ENCODE results near the gene DCC. TPM values are rescaled to one million over a fixed set of nuclear protein-coding genes. Genes with fewer than 3 reads are reported as not detected.

Gene DCC
- total RNA-seq, 1 donor from 2014 or later: not detected

DNA sequence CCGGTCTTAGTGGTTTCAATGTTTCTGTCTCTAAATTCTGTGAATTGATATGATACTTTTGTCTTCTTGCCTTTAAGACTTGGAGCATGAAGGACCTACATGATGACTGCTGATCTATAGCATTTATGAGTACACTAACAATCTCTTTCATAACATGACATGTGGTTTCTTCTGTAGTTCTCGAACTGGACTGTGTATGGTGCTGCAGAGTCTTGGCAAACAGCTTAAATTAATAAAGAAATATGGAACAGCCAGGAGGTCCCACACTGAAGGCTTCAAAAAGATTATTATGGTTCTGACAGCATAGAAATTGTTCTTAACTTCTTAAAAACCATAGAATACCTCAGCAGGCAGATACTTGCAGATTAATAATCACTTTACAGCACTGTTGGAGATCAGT is 145.0 kb downstream of the DCC start:
- intact Hi-C loops (cut with DNase I): no loop called here
- no peak for DNase-seq (ENCODE audit: low spot score)

DNA sequence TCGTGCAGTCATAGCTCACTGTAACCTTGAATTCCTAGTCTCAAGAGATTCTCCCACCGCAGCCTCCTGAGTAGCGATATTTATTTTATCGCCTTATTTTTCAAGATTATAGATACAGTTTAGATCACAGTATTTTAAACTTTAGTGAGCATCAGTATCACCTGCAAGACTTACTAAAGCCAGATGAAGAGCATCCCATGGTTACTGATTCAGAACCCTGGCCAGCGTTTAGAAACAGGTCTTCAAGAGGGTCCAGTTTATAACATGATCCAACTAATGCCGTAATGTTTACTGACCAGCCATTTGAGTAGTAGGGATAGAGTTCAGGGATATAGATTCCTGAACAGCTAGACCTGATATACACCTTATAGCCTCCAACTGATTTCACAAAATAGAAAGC is 146.1 kb downstream of the DCC start:
- intact Hi-C loops (cut with DNase I): no loop called here

DNA sequence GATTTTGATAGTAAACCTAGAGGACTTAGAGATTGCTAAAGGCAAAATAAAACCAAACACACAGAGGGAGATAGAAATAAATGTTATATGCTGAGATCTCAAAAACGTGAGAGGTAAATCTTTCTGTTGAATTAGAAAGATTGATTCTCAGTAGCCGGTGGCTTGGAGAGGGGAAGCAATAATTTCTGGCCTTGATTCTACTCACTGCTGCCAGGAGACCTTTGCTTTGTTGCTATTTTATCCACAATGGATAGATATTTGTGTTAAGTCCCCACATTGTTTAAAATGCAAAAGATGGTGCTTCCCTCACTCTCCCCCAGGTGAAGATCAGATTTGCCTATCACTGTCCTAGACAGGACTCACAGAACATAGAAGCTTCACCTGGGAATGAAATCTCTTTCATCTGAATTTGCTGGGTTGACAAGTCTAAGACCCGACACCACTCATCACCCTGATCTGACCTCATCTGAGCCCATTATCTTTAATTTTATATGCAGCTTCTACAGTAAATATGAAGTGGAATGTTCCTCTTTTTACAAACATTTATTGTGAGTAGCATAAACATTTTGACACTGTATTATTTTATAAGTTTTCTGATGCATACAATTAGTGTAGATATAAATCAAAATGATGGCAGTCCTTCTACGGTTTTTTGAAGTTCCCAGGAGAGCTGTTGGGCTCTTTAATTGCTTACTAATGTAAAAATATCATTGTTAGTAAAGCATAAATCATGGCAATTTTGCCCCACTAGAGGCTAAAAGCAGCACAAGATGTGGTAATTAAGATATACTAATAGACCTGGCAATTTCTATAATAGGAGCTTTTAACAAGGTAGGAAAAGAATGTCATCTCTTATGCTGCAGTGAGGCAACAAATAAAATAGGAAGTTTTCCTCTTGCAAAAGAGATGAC is 149.7 kb downstream of the DCC start:
- intact Hi-C loops (cut with DNase I): no loop called here
- no peak for DNase-seq (ENCODE audit: low spot score)

More for the DNA sequence above, 146.1 kb downstream of the DCC start:
- no peak for DNase-seq (ENCODE audit: low spot score)

DNA sequence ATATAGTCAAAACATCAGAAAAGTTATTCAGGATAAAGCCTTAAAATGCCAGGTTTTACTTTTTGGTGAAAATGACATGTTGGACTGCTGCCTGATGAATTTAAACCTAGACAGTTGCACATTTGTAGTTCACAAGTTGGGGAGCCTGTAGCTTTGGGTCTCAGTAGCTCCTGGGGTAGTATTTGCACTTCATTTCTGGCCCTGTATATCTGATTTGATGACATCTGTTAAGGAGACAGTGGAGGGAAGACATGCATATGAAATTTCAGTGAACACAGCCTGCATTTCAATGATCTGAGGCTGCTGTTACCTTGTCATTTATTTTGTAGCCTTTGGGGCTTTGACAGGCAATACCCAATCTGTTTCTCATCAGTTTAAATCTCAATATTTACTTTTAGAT is 156.4 kb downstream of the DCC start:
- no peak for DNase-seq (ENCODE audit: low spot score)
- intact Hi-C loops (cut with DNase I): no loop called here

DNA sequence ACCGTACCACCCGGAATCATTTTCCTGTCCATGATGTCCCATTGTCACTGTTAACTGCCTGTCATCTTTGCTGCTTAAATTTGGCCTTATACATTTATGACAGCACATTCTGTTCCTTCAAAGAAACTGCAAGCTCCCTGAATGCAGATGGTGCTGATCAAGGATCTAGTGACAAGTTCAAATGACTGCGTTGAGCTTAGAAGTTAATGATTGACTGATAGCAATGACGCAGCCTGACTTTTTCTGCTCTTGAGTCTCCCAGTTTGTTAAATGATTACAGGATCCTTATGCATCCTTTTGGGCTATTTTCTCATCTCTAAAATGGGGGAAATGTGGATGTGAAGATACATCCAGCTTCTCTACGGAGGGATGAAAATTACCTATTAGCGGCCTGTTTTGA is 159.0 kb downstream of the DCC start:
- DNase-seq (ENCODE audit: low spot score): no peak
- intact Hi-C loops (cut with DNase I): no loop called here

DNA sequence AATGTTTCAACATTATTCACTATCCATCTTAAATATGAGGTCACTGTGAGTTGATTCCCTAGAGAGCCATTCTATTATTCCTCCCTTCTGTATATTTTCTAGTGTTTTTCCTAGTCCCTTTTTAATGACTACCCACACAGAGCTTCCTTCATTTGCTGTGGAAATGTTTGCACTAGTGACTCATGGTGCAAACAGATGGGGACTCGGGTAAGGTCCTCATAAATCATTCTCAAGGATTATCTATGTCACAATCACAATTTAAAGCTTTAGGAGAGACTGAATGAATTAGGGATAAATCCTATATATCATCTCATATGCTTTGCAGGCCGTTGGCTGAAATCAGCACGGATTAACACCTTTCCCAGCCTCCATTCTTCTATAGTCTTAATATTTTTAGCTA is 159.6 kb downstream of the DCC start:
- intact Hi-C loops (cut with DNase I): no loop called here
- no peak for DNase-seq (ENCODE audit: low spot score)

DNA sequence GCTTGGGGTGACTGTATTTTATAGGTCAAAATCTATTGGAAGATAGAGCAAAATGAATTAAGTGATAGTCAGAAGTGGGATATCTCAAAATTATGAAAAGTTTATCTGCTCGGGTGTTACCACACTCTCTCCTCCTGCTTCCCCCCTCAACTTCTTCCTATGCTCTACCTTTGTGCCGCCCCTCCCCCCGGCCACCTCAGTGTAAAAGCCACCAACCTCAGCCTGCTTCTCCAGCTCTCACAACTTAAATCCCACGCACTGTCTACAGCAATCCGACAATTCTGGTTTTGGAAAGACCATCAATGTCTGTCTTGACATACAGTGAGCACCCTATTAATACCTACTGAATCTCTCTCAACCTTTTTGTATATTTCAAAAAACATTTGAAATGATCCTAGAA is 164.6 kb downstream of the DCC start:
- intact Hi-C loops (cut with DNase I): no loop called here

DNA sequence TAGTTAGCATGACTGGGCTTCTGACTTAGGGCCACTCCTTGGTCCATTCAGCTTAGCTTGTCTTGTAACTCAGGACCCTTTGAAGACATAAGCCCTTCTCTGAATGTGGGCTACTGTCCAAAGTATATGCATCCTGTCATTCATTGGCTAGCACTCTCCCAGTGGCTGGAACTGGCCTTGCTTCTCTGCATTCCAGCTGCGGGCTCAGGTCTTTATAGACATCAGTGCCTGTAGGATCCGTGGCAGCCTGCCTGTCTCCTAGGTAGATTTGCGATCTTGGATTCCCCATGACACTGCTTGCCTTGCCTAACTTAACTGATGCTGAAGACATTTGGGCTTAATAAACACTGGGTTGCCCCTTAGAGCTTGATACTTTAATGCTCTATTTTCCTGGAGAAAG is 170.1 kb downstream of the DCC start:
- no peak for DNase-seq (ENCODE audit: low spot score)
- intact Hi-C loops (cut with DNase I): no loop called here

More for the DNA sequence above, 164.6 kb downstream of the DCC start:
- no peak for DNase-seq (ENCODE audit: low spot score)

DNA sequence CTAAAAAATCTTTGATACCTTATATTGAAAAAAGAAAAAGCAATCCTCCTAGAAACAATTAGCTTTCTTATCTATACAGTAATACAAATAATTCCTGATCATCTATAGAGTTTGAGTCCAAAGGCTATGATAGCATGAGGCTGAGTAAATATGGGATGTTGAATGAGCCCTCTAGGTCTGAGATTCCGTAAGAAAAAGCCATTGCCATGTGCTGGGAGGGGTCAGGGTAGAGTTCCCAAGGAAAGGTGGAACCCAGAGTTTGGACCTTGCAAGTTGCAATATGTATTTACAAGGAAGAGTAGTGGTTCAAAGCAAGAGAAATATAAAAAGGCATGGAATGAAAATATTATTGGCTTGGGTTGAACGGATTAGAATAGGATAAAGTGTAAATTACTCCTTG is 178.1 kb downstream of the DCC start:
- intact Hi-C loops (cut with DNase I): no loop called here
- DNase-seq (ENCODE audit: low spot score): no peak

DNA sequence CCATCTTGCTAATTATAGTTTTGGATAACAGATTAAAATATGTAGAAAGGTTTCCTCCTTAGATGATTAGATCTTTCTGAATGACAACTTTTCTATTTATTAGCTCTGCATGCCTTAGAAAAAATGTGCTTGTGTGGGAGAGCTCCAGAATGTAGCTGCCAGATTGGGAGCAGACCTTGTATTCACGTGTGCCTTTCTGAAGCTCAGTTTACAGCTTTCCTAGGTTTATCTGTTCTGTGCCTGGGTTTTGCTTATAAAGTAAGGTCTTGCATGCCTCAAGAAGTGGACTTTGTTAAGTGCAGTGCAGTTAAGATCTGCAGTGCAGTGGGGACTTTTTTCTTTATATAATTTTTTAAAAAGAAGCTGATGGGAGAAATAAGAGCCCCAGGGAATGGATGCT is 179.0 kb downstream of the DCC start:
- intact Hi-C loops (cut with DNase I): no loop called here
- no peak for DNase-seq (ENCODE audit: low spot score)

DNA sequence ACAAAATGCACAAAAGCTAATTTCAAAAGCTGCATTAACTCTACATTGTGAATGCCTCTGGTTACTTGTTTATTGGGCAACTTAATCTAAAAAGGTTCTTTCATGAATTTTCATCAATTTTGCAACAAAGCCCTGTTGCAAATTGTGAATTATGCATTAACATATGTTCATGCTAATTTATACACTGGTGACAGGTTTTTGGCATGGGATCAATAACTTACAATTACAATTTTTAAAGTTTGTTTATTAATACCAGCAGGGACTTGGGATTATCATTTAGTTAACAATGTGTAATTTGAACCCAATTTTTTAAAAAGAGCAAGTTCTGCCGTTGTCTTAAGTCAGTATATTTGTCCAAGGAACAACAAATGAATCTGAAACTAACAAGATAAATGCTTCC is 183.6 kb downstream of the DCC start:
- no peak for DNase-seq (ENCODE audit: low spot score)
- intact Hi-C loops (cut with DNase I): no loop called here

DNA sequence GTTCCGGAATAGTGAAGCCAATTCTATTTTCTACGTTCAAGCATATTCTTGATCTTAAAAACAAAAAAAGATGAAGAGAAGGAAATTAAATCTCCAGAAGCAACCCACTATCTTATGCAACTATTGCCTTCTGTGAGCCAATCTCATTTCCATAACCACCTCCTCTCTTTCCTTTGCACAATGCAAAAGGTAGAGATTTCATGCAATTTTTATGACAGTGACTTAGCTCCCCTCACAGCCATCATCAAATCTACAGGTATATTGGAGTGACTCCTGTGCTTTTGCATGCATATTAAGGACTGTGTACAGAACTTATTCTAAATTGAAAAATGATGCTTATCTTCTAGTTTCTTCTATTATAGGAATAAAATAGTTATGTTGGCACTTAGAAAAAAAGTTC is 191.8 kb downstream of the DCC start:
- intact Hi-C loops (cut with DNase I): no loop called here

DNA sequence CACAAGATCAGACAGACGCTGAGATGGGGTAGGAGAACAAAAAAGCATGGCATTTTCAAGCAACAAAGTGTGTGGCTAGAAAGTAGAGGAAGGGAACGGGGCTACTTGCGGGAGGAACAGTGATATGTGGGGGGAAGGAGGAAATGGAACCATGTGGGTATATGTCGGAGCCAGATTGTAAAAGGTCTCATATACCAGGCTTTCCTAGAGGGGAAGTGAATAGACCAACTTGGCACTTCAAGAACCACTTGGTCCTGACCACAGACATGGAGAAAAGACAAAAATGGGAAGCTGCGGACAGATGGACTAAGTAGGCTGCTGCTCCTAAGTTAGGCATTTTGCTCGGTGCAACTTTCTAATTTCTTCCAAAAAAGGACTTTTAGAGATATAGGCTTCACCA is 196.0 kb downstream of the DCC start:
- no peak for DNase-seq (ENCODE audit: low spot score)
- intact Hi-C loops (cut with DNase I): no loop called here

More for the DNA sequence above, 191.8 kb downstream of the DCC start:
- DNase-seq (ENCODE audit: low spot score): no peak

DNA sequence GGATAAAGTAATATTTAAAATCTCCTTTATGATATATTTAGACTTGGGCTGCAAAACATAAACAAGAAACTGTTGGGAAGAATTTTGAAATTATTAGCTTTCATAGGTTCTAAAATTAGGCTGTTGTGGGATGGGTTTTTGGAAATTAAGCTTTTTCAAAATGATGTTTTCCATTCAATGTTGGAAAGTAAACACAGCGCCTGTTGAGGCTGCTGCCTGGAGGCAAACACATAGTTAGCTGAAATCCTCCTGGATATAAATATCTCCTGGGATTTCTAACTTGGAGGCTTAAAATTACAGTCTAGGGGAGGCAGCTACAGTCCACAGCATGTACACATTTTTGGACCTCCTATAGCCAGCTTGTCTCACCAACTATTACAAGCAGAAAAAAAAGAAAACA is 197.3 kb downstream of the DCC start:
- intact Hi-C loops (cut with DNase I): no loop called here
- DNase-seq (ENCODE audit: low spot score): no peak

DNA sequence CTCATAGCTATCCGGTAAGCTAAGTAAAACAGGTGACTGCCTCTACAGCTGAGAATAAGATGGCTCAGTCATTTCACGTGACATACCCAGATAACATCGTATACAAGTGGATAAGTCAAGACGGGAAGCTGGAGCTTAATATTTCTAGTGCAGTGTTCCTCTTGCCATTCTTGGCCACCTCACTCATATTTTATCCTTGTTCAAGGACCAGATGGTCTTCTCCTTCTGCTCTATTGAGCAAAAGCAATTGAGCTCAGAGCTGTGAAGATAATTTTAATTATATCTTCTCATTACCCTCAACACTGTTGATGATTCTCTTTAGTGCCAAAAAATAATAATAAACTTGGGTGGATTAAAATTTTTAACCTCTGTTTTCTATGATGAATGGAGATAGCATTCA is 201.1 kb downstream of the DCC start:
- no peak for DNase-seq (ENCODE audit: low spot score)
- intact Hi-C loops (cut with DNase I): no loop called here

DNA sequence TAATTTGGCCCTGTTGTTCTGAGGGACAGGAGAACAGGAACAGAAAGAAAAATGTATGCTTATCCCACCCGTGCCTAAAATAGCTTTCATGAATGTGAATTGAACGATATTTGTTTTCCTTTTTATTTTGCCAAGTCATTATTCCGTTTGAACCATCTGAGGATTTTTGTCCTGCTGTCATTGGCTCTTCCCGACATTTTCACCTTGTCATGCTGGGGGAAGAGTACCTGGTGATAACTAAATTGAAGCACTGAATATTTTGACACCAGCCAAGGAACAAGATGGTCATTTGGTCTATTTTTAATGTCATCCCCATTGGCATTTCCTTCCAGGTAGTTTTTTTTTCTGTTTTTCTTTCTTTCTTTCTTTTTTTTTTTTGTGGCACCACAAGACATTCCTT is 204.1 kb downstream of the DCC start:
- intact Hi-C loops (cut with DNase I): no loop called here
- no peak for DNase-seq (ENCODE audit: low spot score)

DNA sequence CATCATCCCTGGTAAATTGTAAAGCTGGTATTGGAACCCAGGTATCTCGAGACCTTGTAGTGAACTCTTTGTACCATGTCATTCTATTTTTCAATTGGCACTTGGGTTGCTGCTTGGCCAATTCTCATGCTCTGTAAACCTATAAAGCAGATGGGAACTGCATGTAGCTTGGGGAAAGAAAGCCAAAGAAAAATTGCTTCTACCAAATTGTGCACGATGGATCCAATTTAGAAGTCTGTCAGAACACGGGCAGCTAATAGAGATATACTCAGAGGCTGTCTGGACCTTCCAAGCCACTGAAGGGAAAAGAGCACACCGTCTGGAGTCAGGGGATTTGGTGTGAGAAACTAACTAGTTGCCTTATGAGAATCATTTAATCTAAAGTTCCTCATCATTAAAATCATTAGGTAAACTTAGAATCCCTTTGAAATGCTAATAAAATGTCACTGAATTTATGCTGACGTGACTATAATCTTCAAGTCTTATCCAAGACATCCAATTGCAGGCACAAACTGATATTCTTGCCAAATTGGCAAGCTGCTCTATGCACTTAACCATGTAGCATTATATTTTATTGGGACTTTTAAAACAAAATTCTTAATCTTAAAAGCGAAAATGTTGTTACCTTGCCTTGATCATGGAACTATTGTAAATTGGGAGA is 206.8 kb downstream of the DCC start:
- no peak for DNase-seq (ENCODE audit: low spot score)
- intact Hi-C loops (cut with DNase I): no loop called here

DNA sequence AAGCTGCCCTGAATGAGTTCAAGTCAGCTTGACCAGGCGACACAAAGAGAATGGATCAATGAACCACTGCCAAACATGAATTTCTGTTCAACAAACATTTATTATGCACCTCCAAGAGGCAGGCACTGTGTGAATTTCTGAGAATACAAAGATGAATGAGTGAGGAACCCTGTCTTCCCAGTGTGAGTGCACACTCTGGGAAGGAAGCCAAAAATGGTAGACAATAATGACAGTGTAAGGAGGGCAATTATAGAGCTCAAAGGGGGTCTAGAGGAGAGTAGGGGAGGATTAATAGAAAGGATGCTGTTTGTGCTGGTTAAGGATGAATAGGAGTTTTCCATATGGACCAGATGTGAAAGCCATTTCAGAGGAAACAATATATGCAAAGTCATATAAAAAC is 213.4 kb downstream of the DCC start:
- intact Hi-C loops (cut with DNase I): no loop called here
- DNase-seq (ENCODE audit: low spot score): no peak

DNA sequence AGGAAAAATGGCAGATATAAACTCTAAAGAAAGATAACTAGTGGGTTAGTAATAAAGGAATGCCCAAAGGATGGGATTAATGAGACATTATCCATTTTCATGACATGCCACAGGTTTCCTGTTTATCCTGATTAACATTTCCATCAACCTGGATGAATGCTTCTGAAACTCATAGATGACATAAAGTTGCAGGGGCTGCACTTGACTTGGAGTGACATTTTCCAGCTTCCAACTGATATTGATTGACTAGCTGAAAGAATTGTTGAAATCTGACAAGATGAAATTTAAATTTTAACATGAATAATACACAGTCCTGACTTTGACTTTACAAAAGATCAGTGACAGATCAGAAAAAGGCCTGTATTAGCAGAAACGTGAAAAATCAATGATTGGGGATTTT is 214.2 kb downstream of the DCC start:
- intact Hi-C loops (cut with DNase I): no loop called here
- DNase-seq (ENCODE audit: low spot score): no peak

DNA sequence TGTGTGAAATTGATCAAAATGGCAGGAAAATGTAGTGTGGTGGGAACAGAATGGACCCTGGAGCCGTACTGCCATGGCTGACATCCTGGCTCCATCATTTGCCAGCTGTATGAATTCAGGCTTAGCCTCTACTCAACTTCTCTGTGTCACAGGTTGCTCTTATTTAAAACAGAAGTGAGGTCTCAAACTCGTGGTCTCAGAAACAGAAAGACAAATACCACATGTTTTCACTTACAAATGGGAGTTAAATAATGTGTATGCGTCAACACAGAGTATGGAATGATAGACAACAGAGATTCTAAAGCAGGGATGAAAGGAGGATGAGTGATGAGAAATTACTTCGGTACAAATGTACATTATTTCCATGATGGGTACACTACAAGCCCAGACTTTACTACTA is 227.4 kb downstream of the DCC start:
- DNase-seq (ENCODE audit: low spot score): no peak
- intact Hi-C loops (cut with DNase I): no loop called here

DNA sequence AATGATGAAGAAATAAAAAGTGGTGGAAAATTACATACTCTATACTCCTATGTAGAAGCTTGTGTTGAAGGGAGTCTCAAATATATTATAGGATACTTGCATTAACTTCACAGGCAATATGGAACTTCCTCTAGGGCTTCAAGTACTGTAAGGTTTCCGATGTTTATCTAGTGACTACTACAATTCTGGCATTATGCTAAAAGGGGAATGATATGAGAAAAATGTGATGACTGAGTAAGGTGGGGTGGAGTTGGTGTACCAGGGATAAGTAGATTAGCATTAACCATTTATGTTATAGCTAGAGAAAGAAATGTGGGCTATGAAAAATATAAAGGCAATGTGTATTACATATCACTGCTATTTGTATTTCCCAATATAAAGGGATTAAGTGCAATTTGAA is 229.5 kb downstream of the DCC start:
- intact Hi-C loops (cut with DNase I): no loop called here
- no peak for DNase-seq (ENCODE audit: low spot score)

Data from cardiac septum (tissue), 1 donor.